ENCODE results near the gene ZC3H12C.

GRCh38 chr11:110062247-110062646 lies 30.9 kb upstream of the ZC3H12C start:
- TF ChIP-seq CTCF (conservative IDR thresholded peaks at IDR 0.05; ENCODE audit: low read length) = no peak
- TF ChIP-seq EZH2phosphoT487 (IDR thresholded peaks at IDR 0.05; ENCODE audit: borderline replicate concordance, low read depth, low read length) = no peak
